ENCODE measurements around the gene PRAMEF12. TPM values are rescaled to one million over a fixed set of nuclear protein-coding genes. Genes with fewer than 3 reads are reported as not detected.

The PRAMEF12 gene
- total RNA-seq, 2 donors from 2014 or later = not detected

DNA sequence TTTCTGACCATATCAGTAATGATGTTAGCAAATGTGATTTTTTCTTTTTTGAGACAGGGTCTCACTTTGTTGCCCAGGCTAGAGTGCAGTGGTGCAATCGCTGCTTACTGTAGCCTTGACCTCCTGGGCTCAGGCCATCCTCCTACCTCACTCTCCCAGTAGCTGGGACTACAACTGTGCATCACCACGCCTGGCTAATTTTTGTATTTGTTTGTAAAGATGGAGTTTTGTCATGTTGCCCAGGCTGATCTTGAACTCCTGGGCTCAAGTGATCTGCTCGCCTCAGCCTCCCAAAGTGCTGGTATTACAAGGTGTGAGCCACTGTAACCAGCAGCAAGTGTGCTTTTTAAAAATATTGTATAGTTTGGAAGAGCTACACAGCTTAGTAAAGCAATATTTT lies 31.6 kb upstream of the PRAMEF12 start:
- no peaks in the 10 kb centered on the region for H3K27me3 ChIP-seq (ENCODE audit: control insufficient read depth, insufficient read depth, low read length, poor library complexity, severe bottlenecking)
- Mint-ChIP-seq H3K4me1 (no peaks in the 10 kb centered on the region), H3K27me3 (ENCODE audit: insufficient read depth) (no peaks in the 10 kb centered on the region), H3K27ac (no peak overlapping the region), H3K36me3 (ENCODE audit: low read depth) (no peaks in the 10 kb centered on the region), H3K4me3 (no peak overlapping the region), H3K9me3 (no peaks in the 10 kb centered on the region)
- no peak for DNase-seq
- H3K9me3 ChIP-seq (ENCODE audit: control insufficient read depth, low read length) = no peaks in the 10 kb centered on the region
- TF ChIP-seq, protein P1, sequence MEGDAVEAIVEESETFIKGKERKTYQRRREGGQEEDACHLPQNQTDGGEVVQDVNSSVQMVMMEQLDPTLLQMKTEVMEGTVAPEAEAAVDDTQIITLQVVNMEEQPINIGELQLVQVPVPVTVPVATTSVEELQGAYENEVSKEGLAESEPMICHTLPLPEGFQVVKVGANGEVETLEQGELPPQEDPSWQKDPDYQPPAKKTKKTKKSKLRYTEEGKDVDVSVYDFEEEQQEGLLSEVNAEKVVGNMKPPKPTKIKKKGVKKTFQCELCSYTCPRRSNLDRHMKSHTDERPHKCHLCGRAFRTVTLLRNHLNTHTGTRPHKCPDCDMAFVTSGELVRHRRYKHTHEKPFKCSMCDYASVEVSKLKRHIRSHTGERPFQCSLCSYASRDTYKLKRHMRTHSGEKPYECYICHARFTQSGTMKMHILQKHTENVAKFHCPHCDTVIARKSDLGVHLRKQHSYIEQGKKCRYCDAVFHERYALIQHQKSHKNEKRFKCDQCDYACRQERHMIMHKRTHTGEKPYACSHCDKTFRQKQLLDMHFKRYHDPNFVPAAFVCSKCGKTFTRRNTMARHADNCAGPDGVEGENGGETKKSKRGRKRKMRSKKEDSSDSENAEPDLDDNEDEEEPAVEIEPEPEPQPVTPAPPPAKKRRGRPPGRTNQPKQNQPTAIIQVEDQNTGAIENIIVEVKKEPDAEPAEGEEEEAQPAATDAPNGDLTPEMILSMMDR (conservative IDR thresholded peaks at IDR 0.05) = no peak
- no peak overlapping the region for H3K9ac ChIP-seq (ENCODE audit: extremely low read depth, low read length, poor library complexity, severe bottlenecking)
- H3K4me1 ChIP-seq (ENCODE audit: control insufficient read depth, insufficient read depth, low read length) = no peaks in the 10 kb centered on the region
- H3K36me3 ChIP-seq (ENCODE audit: control insufficient read depth, insufficient read depth, low read length) = no peaks in the 10 kb centered on the region
- H3K27ac ChIP-seq (ENCODE audit: low read depth, low read length) = no peak overlapping the region
- no peak overlapping the region for H3K4me3 ChIP-seq (ENCODE audit: low read length)
- WGBS, 2 experiments (ENCODE audit: insufficient coverage in 1 of 2, insufficient read length in 1 of 2) = 85 to 87% methylated on average over 2 to 3 of the region's 3 CpGs

DNA sequence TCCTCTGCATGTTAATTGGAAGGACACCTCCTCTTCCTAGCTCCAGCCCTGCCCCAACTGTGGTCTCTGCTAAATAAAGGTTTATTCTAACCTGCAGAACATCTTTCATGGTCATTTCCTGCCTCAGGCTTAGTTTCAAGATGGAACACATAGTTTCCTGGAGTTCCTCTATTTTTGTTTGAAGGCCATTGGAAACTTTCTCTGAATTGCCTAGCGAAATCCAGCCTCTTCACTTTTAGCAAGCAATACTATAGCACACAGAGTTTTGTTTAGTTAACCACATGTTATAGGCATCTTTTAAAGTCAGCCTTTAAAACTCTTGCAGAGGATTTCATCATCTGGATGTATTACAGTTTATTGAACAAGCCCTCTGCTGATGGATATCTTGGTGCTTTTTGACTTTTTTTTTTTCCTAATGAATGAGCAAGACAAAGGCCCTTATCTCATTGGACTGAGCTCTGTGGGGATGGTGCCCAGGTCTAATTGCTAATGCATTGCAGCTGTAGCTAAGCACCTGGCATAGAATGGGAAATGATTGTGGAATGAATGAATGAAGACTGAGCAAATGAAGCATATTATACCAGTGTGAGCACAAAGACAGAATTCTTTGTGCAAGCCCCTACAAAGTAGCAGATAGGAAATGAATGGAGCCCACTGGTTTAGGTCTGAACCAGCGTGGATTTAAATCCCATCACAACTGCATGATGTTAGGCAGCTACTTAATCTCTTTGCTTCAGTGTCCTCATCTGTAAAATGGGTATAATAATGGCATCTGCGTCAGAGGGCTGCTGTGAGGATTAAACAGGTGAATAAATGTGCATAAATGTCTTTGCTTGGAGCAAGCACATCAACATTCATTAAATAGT lies 28.2 kb upstream of the PRAMEF12 start:
- 84 to 86% methylated on average over 1 to 3 of the region's 3 CpGs for WGBS, 2 experiments (ENCODE audit: insufficient coverage in 1 of 2, insufficient read length in 1 of 2)
- Mint-ChIP-seq H3K4me1 (no peaks in the 10 kb centered on the region), H3K9me3 (peaks cover 9% of the 10 kb centered on the region), H3K27me3 (ENCODE audit: insufficient read depth) (no peaks in the 10 kb centered on the region), H3K36me3 (ENCODE audit: low read depth) (no peaks in the 10 kb centered on the region), H3K27ac (no peak overlapping the region), H3K4me3 (no peak overlapping the region)
- TF ChIP-seq, protein P1 (conservative IDR thresholded peaks at IDR 0.05) = no peak
- Histone ChIP-seq H3K27me3 (ENCODE audit: control insufficient read depth, insufficient read depth, low read length, poor library complexity, severe bottlenecking) (no peaks in the 10 kb centered on the region), H3K9me3 (ENCODE audit: control insufficient read depth, low read length) (peaks cover 14% of the 10 kb centered on the region), H3K9ac (ENCODE audit: extremely low read depth, low read length, poor library complexity, severe bottlenecking) (no peak overlapping the region), H3K4me1 (ENCODE audit: control insufficient read depth, insufficient read depth, low read length) (no peaks in the 10 kb centered on the region), H3K36me3 (ENCODE audit: control insufficient read depth, insufficient read depth, low read length) (no peaks in the 10 kb centered on the region), H3K4me3 (ENCODE audit: low read length) (no peak overlapping the region), H3K27ac (ENCODE audit: low read depth, low read length) (no peak overlapping the region)
- no peak for DNase-seq

GRCh38 chr1:12745992-12746323 lies 27.6 kb upstream of the PRAMEF12 start, which contains the start of gene CFAP107:
Gene CFAP107 (plus strand): TSS chr1:12746200. CDS start chr1:12746431, 231 bp downstream.
- H3K27ac ChIP-seq (ENCODE audit: low read depth, low read length) = no peak within 1 kb of the TSS

More at GRCh38 chr1:12745992-12746323, 27.6 kb upstream of the PRAMEF12 start, which contains the start of gene CFAP107:
- H3K9ac ChIP-seq (ENCODE audit: extremely low read depth, low read length, poor library complexity, severe bottlenecking) = no peak within 1 kb of the TSS
- Mint-ChIP-seq H3K27me3 (ENCODE audit: insufficient read depth) (no peaks in the 10 kb centered on the region), H3K36me3 (ENCODE audit: low read depth) (no peaks in the 10 kb centered on the region), H3K4me3 (no peak within 1 kb of the TSS), H3K9me3 (peaks cover 9% of the 10 kb centered on the region), H3K27ac (no peak within 1 kb of the TSS), H3K4me1 (no peaks in the 10 kb centered on the region)
- no peak within 1 kb of the TSS for H3K4me3 ChIP-seq (ENCODE audit: low read length)
- no peaks in the 10 kb centered on the region for H3K36me3 ChIP-seq (ENCODE audit: control insufficient read depth, insufficient read depth, low read length)
- no peaks in the 10 kb centered on the region for H3K27me3 ChIP-seq (ENCODE audit: control insufficient read depth, insufficient read depth, low read length, poor library complexity, severe bottlenecking)
- DNase-seq = no peak
- WGBS, 2 experiments (ENCODE audit: insufficient coverage in 1 of 2, insufficient read length in 1 of 2) = 76 to 86% methylated on average over 1 to 2 of the region's 2 CpGs
- no peaks in the 10 kb centered on the region for H3K4me1 ChIP-seq (ENCODE audit: control insufficient read depth, insufficient read depth, low read length)
- TF ChIP-seq, protein P1 (conservative IDR thresholded peaks at IDR 0.05) = no peak
- peaks cover 14% of the 10 kb centered on the region for H3K9me3 ChIP-seq (ENCODE audit: control insufficient read depth, low read length)

Data from endodermal cell (in vitro differentiated cells).